ENCODE results near the gene FAM180A.

The FAM180A gene

GRCh38 chr7:135716677-135717238, 31.9 kb downstream of the FAM180A start:
- Mint-ChIP-seq H3K36me3 (ENCODE audit: low read depth) (no peaks in the 10 kb centered on the region), H3K9me3 (no peaks in the 10 kb centered on the region), H3K27ac (no peak overlapping the region), H3K4me1 (ENCODE audit: low read depth) (no peaks in the 10 kb centered on the region), H3K27me3 (ENCODE audit: low read depth) (peaks cover 17% of the 10 kb centered on the region), H3K4me3 (no peak overlapping the region)

- Mint-ChIP-seq H3K9me3 (no peaks in the 10 kb centered on the region), H3K27ac (no peak overlapping the region), H3K36me3 (ENCODE audit: low read depth) (no peaks in the 10 kb centered on the region), H3K4me3 (no peak overlapping the region), H3K27me3 (ENCODE audit: low read depth) (peaks cover 8% of the 10 kb centered on the region), H3K4me1 (ENCODE audit: low read depth) (no peaks in the 10 kb centered on the region)
Observed at GRCh38 chr7:135715673-135716072, 32.9 kb downstream of the FAM180A start.

DNA sequence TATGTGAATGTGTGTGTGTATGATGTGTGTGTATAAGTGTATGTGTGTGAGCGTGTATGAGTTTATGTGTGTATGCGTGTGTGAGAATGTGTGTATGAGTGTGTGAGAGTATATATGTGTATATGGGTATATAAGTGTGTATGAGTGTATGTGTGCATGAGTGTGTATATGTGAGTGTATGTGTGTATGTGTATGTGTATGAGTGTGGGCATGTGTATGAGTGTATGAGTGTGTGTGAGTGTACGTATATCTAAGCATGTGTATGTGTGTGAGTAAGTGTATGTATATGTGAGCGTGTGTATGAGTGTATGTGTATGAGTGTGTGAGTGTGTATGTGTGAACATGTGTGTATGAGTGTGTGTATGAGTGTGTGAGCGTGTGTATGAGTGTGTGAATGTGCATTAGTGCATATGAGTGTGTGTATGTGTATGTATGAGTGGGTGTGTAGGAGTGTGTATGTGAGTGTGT, 33.5 kb downstream of the FAM180A start:
- Mint-ChIP-seq H3K27ac (no peak overlapping the region), H3K4me3 (no peak overlapping the region), H3K27me3 (ENCODE audit: low read depth) (peaks cover 5% of the 10 kb centered on the region), H3K36me3 (ENCODE audit: low read depth) (no peaks in the 10 kb centered on the region), H3K9me3 (no peaks in the 10 kb centered on the region), H3K4me1 (ENCODE audit: low read depth) (no peaks in the 10 kb centered on the region)

- H3K27ac Mint-ChIP-seq: no peak overlapping the region
- no peak overlapping the region for H3K4me3 Mint-ChIP-seq
- H3K36me3 Mint-ChIP-seq (ENCODE audit: low read depth): no peaks in the 10 kb centered on the region
- H3K4me1 Mint-ChIP-seq (ENCODE audit: low read depth): no peaks in the 10 kb centered on the region
- peaks cover 3% of the 10 kb centered on the region for H3K27me3 Mint-ChIP-seq (ENCODE audit: low read depth)
- no peaks in the 10 kb centered on the region for H3K9me3 Mint-ChIP-seq
Observed at GRCh38 chr7:135714534-135715009, 34.0 kb downstream of the FAM180A start.

DNA sequence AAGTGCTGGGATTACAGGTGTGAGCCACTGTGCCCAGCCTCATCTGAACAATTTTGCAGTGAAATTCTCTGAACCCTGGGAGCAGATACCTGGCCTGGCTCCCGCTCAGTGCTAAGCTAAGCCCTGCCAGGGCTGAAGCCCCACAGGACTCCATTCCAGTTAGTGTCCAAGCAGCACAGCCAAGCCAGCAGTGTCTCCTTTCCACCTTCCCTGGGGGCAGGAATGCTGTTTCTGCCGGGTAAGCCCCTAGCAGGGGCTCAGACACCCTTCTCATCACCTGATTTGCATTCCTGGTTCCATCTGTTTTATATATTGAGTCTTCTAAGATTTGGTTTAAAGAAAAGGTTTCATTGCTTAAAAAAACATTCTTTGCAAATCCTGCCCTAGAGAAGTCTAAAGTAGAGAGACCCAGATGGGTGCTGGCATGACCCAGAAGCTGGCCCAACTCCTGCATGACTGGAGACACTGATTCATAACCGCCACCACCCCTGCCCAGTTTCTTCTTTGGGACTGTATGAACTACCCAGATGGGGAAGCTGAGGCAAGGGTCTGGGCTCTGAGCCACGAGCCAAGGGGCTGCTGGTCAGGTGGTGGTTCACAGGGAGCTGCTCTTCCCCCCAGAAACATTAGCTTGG, 34.7 kb downstream of the FAM180A start:
- no peak overlapping the region for H3K4me3 Mint-ChIP-seq
- no peaks in the 10 kb centered on the region for H3K4me1 Mint-ChIP-seq (ENCODE audit: low read depth)
- no peaks in the 10 kb centered on the region for H3K9me3 Mint-ChIP-seq
- H3K27ac Mint-ChIP-seq: no peak overlapping the region
- H3K36me3 Mint-ChIP-seq (ENCODE audit: low read depth): no peaks in the 10 kb centered on the region
- H3K27me3 Mint-ChIP-seq (ENCODE audit: low read depth): peaks cover 4% of the 10 kb centered on the region

DNA sequence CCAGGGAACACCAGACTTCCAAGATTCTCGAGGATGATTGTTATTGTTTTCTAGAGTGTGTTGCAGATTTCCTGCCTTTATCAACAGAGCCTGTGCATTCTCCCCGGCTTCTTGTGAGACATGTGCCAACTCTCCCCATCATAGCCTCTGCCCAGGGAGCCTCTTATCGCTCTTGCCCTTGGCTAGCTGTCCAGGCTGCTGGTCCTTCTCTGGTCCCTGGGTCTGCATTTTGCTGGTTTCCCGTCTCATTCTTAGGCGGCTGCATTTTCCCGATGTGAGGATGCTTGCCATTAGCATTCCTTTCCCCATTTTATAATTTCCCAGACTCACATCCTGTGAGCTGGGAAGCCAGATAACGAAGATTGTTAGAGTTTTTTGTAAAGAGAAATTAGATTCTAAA, 35.8 kb downstream of the FAM180A start:
- Mint-ChIP-seq H3K9me3 (no peaks in the 10 kb centered on the region), H3K36me3 (ENCODE audit: low read depth) (no peaks in the 10 kb centered on the region), H3K4me3 (no peak overlapping the region), H3K27me3 (ENCODE audit: low read depth) (peaks cover 4% of the 10 kb centered on the region), H3K27ac (no peak overlapping the region), H3K4me1 (ENCODE audit: low read depth) (no peaks in the 10 kb centered on the region)

GRCh38 chr7:135712182-135712782, 36.3 kb downstream of the FAM180A start:
- no peaks in the 10 kb centered on the region for H3K4me1 Mint-ChIP-seq (ENCODE audit: low read depth)
- H3K27ac Mint-ChIP-seq: no peak overlapping the region
- H3K36me3 Mint-ChIP-seq (ENCODE audit: low read depth): no peaks in the 10 kb centered on the region
- H3K4me3 Mint-ChIP-seq: no peak overlapping the region
- no peaks in the 10 kb centered on the region for H3K9me3 Mint-ChIP-seq
- peaks cover 4% of the 10 kb centered on the region for H3K27me3 Mint-ChIP-seq (ENCODE audit: low read depth)

GRCh38 chr7:135711139-135711469, 37.5 kb downstream of the FAM180A start:
- H3K27ac Mint-ChIP-seq: no peak overlapping the region
- H3K9me3 Mint-ChIP-seq: no peaks in the 10 kb centered on the region
- no peak overlapping the region for H3K4me3 Mint-ChIP-seq
- H3K4me1 Mint-ChIP-seq (ENCODE audit: low read depth): no peaks in the 10 kb centered on the region
- no peaks in the 10 kb centered on the region for H3K36me3 Mint-ChIP-seq (ENCODE audit: low read depth)
- peaks cover 4% of the 10 kb centered on the region for H3K27me3 Mint-ChIP-seq (ENCODE audit: low read depth)

- H3K27me3 Mint-ChIP-seq (ENCODE audit: low read depth): peaks cover 4% of the 10 kb centered on the region
- H3K4me1 Mint-ChIP-seq (ENCODE audit: low read depth): no peaks in the 10 kb centered on the region
- H3K9me3 Mint-ChIP-seq: no peaks in the 10 kb centered on the region
- no peak overlapping the region for H3K27ac Mint-ChIP-seq
- H3K36me3 Mint-ChIP-seq (ENCODE audit: low read depth): no peaks in the 10 kb centered on the region
- no peak overlapping the region for H3K4me3 Mint-ChIP-seq
Observed at GRCh38 chr7:135710417-135711138, 38.0 kb downstream of the FAM180A start.

DNA sequence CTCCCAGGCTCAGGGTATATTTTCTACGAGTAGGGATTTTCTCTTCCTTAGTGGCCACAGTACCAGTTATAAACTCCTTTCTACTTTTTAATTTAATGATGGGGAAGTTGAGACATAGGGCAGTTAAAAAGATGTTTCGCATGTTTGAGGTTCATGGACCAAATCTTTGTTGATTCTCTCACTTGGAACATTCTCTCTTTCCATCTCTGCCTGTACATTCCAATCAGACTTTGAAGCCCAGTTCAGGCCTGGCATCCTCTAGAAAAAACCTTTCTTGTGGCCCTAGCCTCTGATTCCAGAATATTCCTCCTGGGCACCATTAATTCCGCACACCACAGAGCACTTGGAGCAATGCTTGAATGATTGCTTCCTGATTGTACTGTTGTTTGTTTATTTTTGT, 39.1 kb downstream of the FAM180A start:
- Mint-ChIP-seq H3K9me3 (no peaks in the 10 kb centered on the region), H3K27ac (no peak overlapping the region), H3K4me3 (no peak overlapping the region), H3K36me3 (ENCODE audit: low read depth) (no peaks in the 10 kb centered on the region), H3K4me1 (ENCODE audit: low read depth) (no peaks in the 10 kb centered on the region), H3K27me3 (ENCODE audit: low read depth) (peaks cover 4% of the 10 kb centered on the region)

- H3K27ac Mint-ChIP-seq: no peak overlapping the region
- H3K4me1 Mint-ChIP-seq (ENCODE audit: low read depth): no peaks in the 10 kb centered on the region
- peaks cover 4% of the 10 kb centered on the region for H3K27me3 Mint-ChIP-seq (ENCODE audit: low read depth)
- H3K4me3 Mint-ChIP-seq: no peak overlapping the region
- H3K9me3 Mint-ChIP-seq: no peaks in the 10 kb centered on the region
- no peaks in the 10 kb centered on the region for H3K36me3 Mint-ChIP-seq (ENCODE audit: low read depth)
Observed at GRCh38 chr7:135708041-135708440, 40.6 kb downstream of the FAM180A start.

GRCh38 chr7:135707570-135707966, 41.0 kb downstream of the FAM180A start:
- Mint-ChIP-seq H3K36me3 (ENCODE audit: low read depth) (no peaks in the 10 kb centered on the region), H3K9me3 (no peaks in the 10 kb centered on the region), H3K4me1 (ENCODE audit: low read depth) (no peaks in the 10 kb centered on the region), H3K27me3 (ENCODE audit: low read depth) (peaks cover 4% of the 10 kb centered on the region), H3K27ac (no peak overlapping the region), H3K4me3 (no peak overlapping the region)

GRCh38 chr7:135706858-135707569, 41.6 kb downstream of the FAM180A start:
- Mint-ChIP-seq H3K27ac (no peak overlapping the region), H3K9me3 (no peaks in the 10 kb centered on the region), H3K27me3 (ENCODE audit: low read depth) (peaks cover 4% of the 10 kb centered on the region), H3K36me3 (ENCODE audit: low read depth) (no peaks in the 10 kb centered on the region), H3K4me3 (no peak overlapping the region), H3K4me1 (ENCODE audit: low read depth) (no peaks in the 10 kb centered on the region)

GRCh38 chr7:135706038-135706742, 42.4 kb downstream of the FAM180A start:
- Mint-ChIP-seq H3K27me3 (ENCODE audit: low read depth) (peaks cover 4% of the 10 kb centered on the region), H3K9me3 (no peaks in the 10 kb centered on the region), H3K36me3 (ENCODE audit: low read depth) (no peaks in the 10 kb centered on the region), H3K4me1 (ENCODE audit: low read depth) (no peaks in the 10 kb centered on the region), H3K4me3 (no peak overlapping the region), H3K27ac (no peak overlapping the region)

All from T-helper 1 cell treated with Interleukin-12 subunit alpha and Interleukin-12 subunit beta and Interleukin-4 antibody, amounts not matched to agents 30 μg/mL and 1 μg/mL, for 36 hours (primary cell).